ENCODE data around the gene MYO7B. TPM values are rescaled to one million over a fixed set of nuclear protein-coding genes. Genes with fewer than 3 reads are reported as not detected.

MYO7B gene
- total RNA-seq, 1 donor from 2014 or later: 0.07 TPM

GRCh38 chr2:127650785-127651380 lies 115.4 kb downstream of the MYO7B start:
- Mint-ChIP-seq H3K27ac (no peak overlapping the region), H3K4me1 (peaks cover 7% of the 10 kb centered on the region), H3K9me3 (no peaks in the 10 kb centered on the region), H3K36me3 (ENCODE audit: low read depth) (no peaks in the 10 kb centered on the region), H3K4me3 (no peak overlapping the region), H3K27me3 (no peaks in the 10 kb centered on the region)
- intact Hi-C loops (cut with micrococcal nuclease): no loop called here
- no peak for DNase-seq

- no peak overlapping the region for H3K4me3 Mint-ChIP-seq
- intact Hi-C loops (cut with micrococcal nuclease): no loop called here
- no peaks in the 10 kb centered on the region for H3K27me3 Mint-ChIP-seq
- H3K36me3 Mint-ChIP-seq (ENCODE audit: low read depth): no peaks in the 10 kb centered on the region
- H3K9me3 Mint-ChIP-seq: no peaks in the 10 kb centered on the region
- DNase-seq: no peak
- peaks cover 7% of the 10 kb centered on the region for H3K4me1 Mint-ChIP-seq
- no peak overlapping the region for H3K27ac Mint-ChIP-seq
Measured at GRCh38 chr2:127651381-127651809, 115.9 kb downstream of the MYO7B start.

- Mint-ChIP-seq H3K27ac (no peak overlapping the region), H3K4me3 (no peak overlapping the region), H3K27me3 (no peaks in the 10 kb centered on the region), H3K9me3 (no peaks in the 10 kb centered on the region), H3K4me1 (peaks cover 7% of the 10 kb centered on the region), H3K36me3 (ENCODE audit: low read depth) (no peaks in the 10 kb centered on the region)
- DNase-seq: no peak
- intact Hi-C loops (cut with micrococcal nuclease): no loop called here
Measured at GRCh38 chr2:127651971-127652550, 116.6 kb downstream of the MYO7B start.

- no peak for DNase-seq
- H3K4me1 Mint-ChIP-seq: peaks cover 7% of the 10 kb centered on the region
- H3K4me3 Mint-ChIP-seq: no peak overlapping the region
- no peak overlapping the region for H3K27ac Mint-ChIP-seq
- H3K36me3 Mint-ChIP-seq (ENCODE audit: low read depth): no peaks in the 10 kb centered on the region
- H3K27me3 Mint-ChIP-seq: no peaks in the 10 kb centered on the region
- no peaks in the 10 kb centered on the region for H3K9me3 Mint-ChIP-seq
- intact Hi-C loops (cut with micrococcal nuclease): no loop called here
Measured at GRCh38 chr2:127652786-127653357, 117.4 kb downstream of the MYO7B start.

GRCh38 chr2:127653421-127654083 lies 118.1 kb downstream of the MYO7B start:
- no peak overlapping the region for H3K4me3 Mint-ChIP-seq
- no peaks in the 10 kb centered on the region for H3K27me3 Mint-ChIP-seq
- H3K27ac Mint-ChIP-seq: no peak overlapping the region
- intact Hi-C loops (cut with micrococcal nuclease): no loop called here
- H3K36me3 Mint-ChIP-seq (ENCODE audit: low read depth): no peaks in the 10 kb centered on the region
- H3K4me1 Mint-ChIP-seq: peaks cover 5% of the 10 kb centered on the region
- no peak for DNase-seq
- H3K9me3 Mint-ChIP-seq: no peaks in the 10 kb centered on the region

- no peaks in the 10 kb centered on the region for H3K27me3 Mint-ChIP-seq
- intact Hi-C loops (cut with micrococcal nuclease): no loop called here
- DNase-seq: no peak
- H3K36me3 Mint-ChIP-seq (ENCODE audit: low read depth): no peaks in the 10 kb centered on the region
- no peaks in the 10 kb centered on the region for H3K9me3 Mint-ChIP-seq
- peaks cover 3% of the 10 kb centered on the region for H3K4me1 Mint-ChIP-seq
- no peak overlapping the region for H3K27ac Mint-ChIP-seq
- H3K4me3 Mint-ChIP-seq: no peak overlapping the region
Measured at GRCh38 chr2:127654084-127654837, 118.8 kb downstream of the MYO7B start.

GRCh38 chr2:127654838-127655175 lies 119.3 kb downstream of the MYO7B start:
- Mint-ChIP-seq H3K4me1 (no peaks in the 10 kb centered on the region), H3K36me3 (ENCODE audit: low read depth) (no peaks in the 10 kb centered on the region), H3K27ac (no peak overlapping the region), H3K9me3 (no peaks in the 10 kb centered on the region), H3K27me3 (no peaks in the 10 kb centered on the region), H3K4me3 (no peak overlapping the region)
- intact Hi-C loops (cut with micrococcal nuclease): no loop called here
- no peak for DNase-seq

GRCh38 chr2:127655209-127656073 lies 120.0 kb downstream of the MYO7B start:
- intact Hi-C loops (cut with micrococcal nuclease): no loop called here
- Mint-ChIP-seq H3K9me3 (no peaks in the 10 kb centered on the region), H3K4me3 (no peak overlapping the region), H3K27me3 (no peaks in the 10 kb centered on the region), H3K4me1 (no peaks in the 10 kb centered on the region), H3K36me3 (ENCODE audit: low read depth) (no peaks in the 10 kb centered on the region), H3K27ac (no peak overlapping the region)
- no peak for DNase-seq

GRCh38 chr2:127656569-127657231 lies 121.2 kb downstream of the MYO7B start:
- peaks cover 1% of the 10 kb centered on the region for H3K27me3 Mint-ChIP-seq
- H3K4me3 Mint-ChIP-seq: no peak overlapping the region
- DNase-seq: no peak
- no peaks in the 10 kb centered on the region for H3K4me1 Mint-ChIP-seq
- H3K36me3 Mint-ChIP-seq (ENCODE audit: low read depth): no peaks in the 10 kb centered on the region
- H3K27ac Mint-ChIP-seq: no peak overlapping the region
- intact Hi-C loops (cut with micrococcal nuclease): no loop called here
- H3K9me3 Mint-ChIP-seq: no peaks in the 10 kb centered on the region

GRCh38 chr2:127657232-127657595 lies 121.7 kb downstream of the MYO7B start:
- DNase-seq: no peak
- Mint-ChIP-seq H3K4me1 (no peaks in the 10 kb centered on the region), H3K27me3 (peaks cover 4% of the 10 kb centered on the region), H3K27ac (no peak overlapping the region), H3K4me3 (no peak overlapping the region), H3K36me3 (ENCODE audit: low read depth) (no peaks in the 10 kb centered on the region), H3K9me3 (no peaks in the 10 kb centered on the region)
- intact Hi-C loops (cut with micrococcal nuclease): no loop called here

GRCh38 chr2:127658146-127658545 lies 122.7 kb downstream of the MYO7B start:
- Mint-ChIP-seq H3K27ac (no peak overlapping the region), H3K4me3 (no peak overlapping the region), H3K9me3 (no peaks in the 10 kb centered on the region), H3K27me3 (peaks cover 8% of the 10 kb centered on the region), H3K4me1 (no peaks in the 10 kb centered on the region), H3K36me3 (ENCODE audit: low read depth) (no peaks in the 10 kb centered on the region)
- intact Hi-C loops (cut with micrococcal nuclease): no loop called here
- DNase-seq: no peak

- no peaks in the 10 kb centered on the region for H3K4me1 Mint-ChIP-seq
- DNase-seq: no peak
- H3K27me3 Mint-ChIP-seq: peaks cover 15% of the 10 kb centered on the region
- no peak overlapping the region for H3K4me3 Mint-ChIP-seq
- no peaks in the 10 kb centered on the region for H3K36me3 Mint-ChIP-seq (ENCODE audit: low read depth)
- no peak overlapping the region for H3K27ac Mint-ChIP-seq
- no peaks in the 10 kb centered on the region for H3K9me3 Mint-ChIP-seq
- intact Hi-C loops (cut with micrococcal nuclease): no loop called here
Measured at GRCh38 chr2:127658641-127659407, 123.3 kb downstream of the MYO7B start.
